H1 (cell line): ENCODE measurements around the gene DEGS1.

ENCODE experiments used
- GABPA ChIP-seq: IDR thresholded peaks from 2 replicates; pipeline ENCODE4 v1.6.1; 2011; ENCODE audit warnings: mild to moderate bottlenecking, low read length, moderate library complexity, borderline replicate concordance; ENCODE audit not compliant: insufficient read depth
- HDAC2 ChIP-seq, 2 experiments: fragments of 300-600 bp in 1 of 2; sonication (generic) in 1 of 2; IDR thresholded peaks; 2 replicates each; pipeline ENCODE4 v1.6.1; 2011 to 2012; ENCODE audit warnings: low read depth in 2 of 2, low read length in 2 of 2, mild to moderate bottlenecking in 2 of 2, moderate library complexity in 2 of 2, borderline replicate concordance in 1 of 2, inconsistent platforms in 1 of 2
- SIN3A ChIP-seq, 2 experiments: IDR thresholded peaks in 1 of 2; conservative IDR thresholded peaks in 1 of 2; 2 replicates each; pipeline ENCODE4 v1.6.1; 2011 to 2012; ENCODE audit warnings: low read length in 2 of 2, improper control_type of control experiment in 1 of 2, low read depth in 1 of 2, mild to moderate bottlenecking in 1 of 2
- TCF12 ChIP-seq: IDR thresholded peaks from 2 replicates; pipeline ENCODE4 v1.6.1; 2011; ENCODE audit warnings: low read depth, mild to moderate bottlenecking, low read length
- TF ChIP-seq, protein P1 (sequence below), 3 experiments: IDR thresholded peaks; 1 replicate in 2 of 3; 2 replicates in 1 of 3; pipeline versions ENCODE4 v1.5.1 to v1.6.1; 2011; ENCODE audit warnings: low read length in 3 of 3, mild to moderate bottlenecking in 3 of 3, inconsistent platforms in 2 of 3, low read depth in 1 of 3, moderate library complexity in 1 of 3; ENCODE audit not compliant: insufficient read depth in 1 of 3; ENCODE audit errors: control extremely low read depth in 1 of 3

DNA sequence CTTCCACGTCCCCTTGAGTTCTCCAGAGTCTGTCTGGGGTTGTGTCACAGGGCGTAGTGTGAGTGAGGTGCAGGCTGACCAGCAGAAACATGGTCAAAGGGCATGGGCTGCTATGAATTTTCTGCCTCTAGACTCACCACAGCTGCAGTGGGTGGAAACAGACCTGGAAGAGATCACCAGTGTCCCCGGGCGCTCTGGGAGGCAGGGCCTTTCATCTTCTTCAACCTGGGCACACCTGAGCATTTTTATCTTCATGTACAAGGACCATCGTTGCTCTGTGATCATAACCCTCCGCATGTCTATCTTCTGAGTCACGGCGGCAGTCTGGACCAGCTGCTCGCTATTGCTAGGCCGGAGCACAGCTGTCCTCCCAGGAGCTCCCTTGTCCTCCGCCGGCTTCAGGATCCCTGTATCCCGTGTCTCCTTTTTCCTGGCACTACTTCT lies 29.6 kb downstream of the DEGS1 start:
- TF ChIP-seq, protein P1, sequence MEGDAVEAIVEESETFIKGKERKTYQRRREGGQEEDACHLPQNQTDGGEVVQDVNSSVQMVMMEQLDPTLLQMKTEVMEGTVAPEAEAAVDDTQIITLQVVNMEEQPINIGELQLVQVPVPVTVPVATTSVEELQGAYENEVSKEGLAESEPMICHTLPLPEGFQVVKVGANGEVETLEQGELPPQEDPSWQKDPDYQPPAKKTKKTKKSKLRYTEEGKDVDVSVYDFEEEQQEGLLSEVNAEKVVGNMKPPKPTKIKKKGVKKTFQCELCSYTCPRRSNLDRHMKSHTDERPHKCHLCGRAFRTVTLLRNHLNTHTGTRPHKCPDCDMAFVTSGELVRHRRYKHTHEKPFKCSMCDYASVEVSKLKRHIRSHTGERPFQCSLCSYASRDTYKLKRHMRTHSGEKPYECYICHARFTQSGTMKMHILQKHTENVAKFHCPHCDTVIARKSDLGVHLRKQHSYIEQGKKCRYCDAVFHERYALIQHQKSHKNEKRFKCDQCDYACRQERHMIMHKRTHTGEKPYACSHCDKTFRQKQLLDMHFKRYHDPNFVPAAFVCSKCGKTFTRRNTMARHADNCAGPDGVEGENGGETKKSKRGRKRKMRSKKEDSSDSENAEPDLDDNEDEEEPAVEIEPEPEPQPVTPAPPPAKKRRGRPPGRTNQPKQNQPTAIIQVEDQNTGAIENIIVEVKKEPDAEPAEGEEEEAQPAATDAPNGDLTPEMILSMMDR (IDR thresholded peaks at IDR 0.05; ENCODE audit: control extremely low read depth in 1 of 3, insufficient read depth in 1 of 3, low read depth in 1 of 3, low read length in 3 of 3): no peak
- TF ChIP-seq HDAC2 (IDR thresholded peaks at IDR 0.05; ENCODE audit: borderline replicate concordance in 1 of 2, low read depth in 2 of 2, low read length in 2 of 2) (no peak), SIN3A (conservative IDR thresholded peaks at IDR 0.05 in 1 of 2, IDR thresholded peaks at IDR 0.05 in 1 of 2; ENCODE audit: low read depth in 1 of 2, low read length in 2 of 2) (no peak), TCF12 (no peak), GABPA (no peak)
